Psoas muscle (tissue), 8 donors: ENCODE data around the gene SLC22A3. TPM values are rescaled to one million over a fixed set of nuclear protein-coding genes. Genes with fewer than 3 reads are reported as not detected.

ENCODE experiments used
- ATAC-seq, 4 donors: fragments of 200-7000 bp; cut with Tn5 transposase; one replicate each; pipeline ENCODE4 v1.9.1; 2020; ENCODE audit warnings: moderate library complexity in 3 of 4, mild to moderate bottlenecking in 2 of 4
- DNase-seq, 2 donors: peaks; one replicate each; pipeline ENCODE4 v3.0.0-alpha.2; 2020
- H3K27ac ChIP-seq: fragments of 200-600 bp; one replicate; pipeline ENCODE4 v1.8.0; 2022
- H3K27me3 ChIP-seq, 3 donors: fragments of 200-600 bp in 1 of 3; one replicate each; pipeline versions ENCODE4 v1.6.1 to v1.8.0; 2013 to 2022; ENCODE audit warnings: low read length in 2 of 3, mild to moderate bottlenecking in 2 of 3, moderate library complexity in 1 of 3; ENCODE audit not compliant: insufficient read depth in 3 of 3
- H3K36me3 ChIP-seq, 2 donors: fragments of 200-600 bp in 1 of 2; one replicate each; pipeline versions ENCODE4 v1.6.1 to v1.8.0; 2013 to 2022; ENCODE audit warnings: low read depth in 1 of 2, mild to moderate bottlenecking in 1 of 2, moderate library complexity in 1 of 2; ENCODE audit not compliant: insufficient read depth in 1 of 2
- H3K4me1 ChIP-seq: fragments of 200-600 bp; one replicate; pipeline ENCODE4 v1.8.0; 2022
- H3K4me3 ChIP-seq: fragments of 200-600 bp; one replicate; pipeline ENCODE4 v1.8.0; 2022; ENCODE audit warnings: mild to moderate bottlenecking
- H3K9me3 ChIP-seq: fragments of 200-600 bp; one replicate; pipeline ENCODE4 v1.8.0; 2022
- WGBS, 3 donors: extraction: QIAGEN DNeasy Blood & Tissue Kit; methylation state at CpG; one replicate each; pipeline versions ENCODE4 v1.1.6 to v1.1.7; 2013; 5-methylcytosine and 5-hydroxymethylcytosine counted together
- intact Hi-C, 2 donors: fragments of 100-400 bp; cut with DNase I; formaldehyde crosslinking; loops; one replicate each; pipeline versions ENCODE4 v1.11.0 to v1.14.2; 2022
- polyA plus RNA-seq, 3 donors: library from polyadenylated mRNA; stranded (reverse); fragments of 200-250 nt; gene quantifications; one replicate each; pipeline ENCODE4 v1.2.3, GENCODE V29; 2013
- total RNA-seq, 4 donors: library from RNA; stranded (reverse); fragmentation: NEBNext Ultra II Directional in 2 of 4; extraction: Animal tissue kit (Norgen Biotek cat#: 25700) in 2 of 4; gene quantifications; one replicate each; pipeline versions ENCODE4 v1.2.1 to v1.2.4, GENCODE V29; 2021 to 2023
- TF ChIP-seq, protein P1 (sequence below): fragments of 200-600 bp; IDR thresholded peaks from one replicate; pipeline ENCODE4 v1.8.0; 2022; ENCODE audit warnings: antibody characterized with exemption
- donor health status: healthy with polysubstance abuse.
- donor health status: DM: no; HTN: no; CAD: no; lungs with moderate emphysema.
- donor health status: Bipolar disorder and iron deficiency.
- donor health status: healthy.
- donor health status: DM: yes; HTN: yes; CAD: no.
- donor health status: DM: no; HTN: no; CAD: no.
- donor health status: DM: no; HTN: no; CAD: no.
- donor health status: DM: yes; HTN: yes; CAD: no.

SLC22A3 gene
- total and polyA plus RNA-seq, 7 donors, result 43.7 to 121 (median 49.5) TPM

DNA sequence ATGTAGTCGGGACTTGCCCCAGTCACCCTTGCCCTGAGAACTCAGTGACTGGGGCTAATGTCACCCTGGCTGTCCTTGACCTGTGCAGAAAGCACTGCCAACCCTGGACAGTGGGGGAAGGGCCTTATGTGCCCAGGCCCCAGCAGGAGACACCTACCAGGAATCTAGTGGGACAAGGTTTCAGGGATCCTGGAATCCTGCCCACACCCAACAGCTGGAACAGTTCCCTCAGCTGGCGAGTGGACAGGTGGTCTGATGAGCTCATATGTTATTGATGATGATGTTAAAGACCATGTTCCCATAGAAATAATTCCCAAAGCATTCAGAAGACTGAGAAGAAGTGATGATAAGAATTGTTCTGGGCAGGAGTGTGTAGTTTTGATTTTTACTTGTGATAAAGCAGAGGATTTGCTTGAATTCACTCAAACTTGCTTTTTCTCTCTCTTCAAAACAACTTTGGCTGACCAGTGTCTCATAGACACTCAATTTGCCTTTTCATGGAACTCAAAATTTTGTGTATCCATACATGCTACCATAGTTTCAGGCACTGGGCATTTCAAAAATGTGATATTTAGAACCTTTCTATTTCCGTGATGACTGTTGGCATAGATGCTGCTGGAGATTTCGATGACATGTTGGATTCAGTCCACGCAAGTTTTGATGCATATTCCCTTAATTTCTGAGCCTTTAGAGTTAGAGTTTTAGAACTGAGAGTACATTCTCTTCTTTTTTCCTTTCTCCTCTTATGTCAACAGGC lies 79.3 kb downstream of the SLC22A3 start:
- intact Hi-C loops, result no loop called here
- H3K36me3 ChIP-seq, result no peaks in the 10 kb centered on the region
- no peak overlapping the region for H3K27ac ChIP-seq
- DNase-seq, result peak in 1 of 2 donors; percentile 22
- WGBS, 3 donors, result 26 to 28% (median 27%) methylated on average over 5 of the region's 5 CpGs
- TF ChIP-seq, protein P1, sequence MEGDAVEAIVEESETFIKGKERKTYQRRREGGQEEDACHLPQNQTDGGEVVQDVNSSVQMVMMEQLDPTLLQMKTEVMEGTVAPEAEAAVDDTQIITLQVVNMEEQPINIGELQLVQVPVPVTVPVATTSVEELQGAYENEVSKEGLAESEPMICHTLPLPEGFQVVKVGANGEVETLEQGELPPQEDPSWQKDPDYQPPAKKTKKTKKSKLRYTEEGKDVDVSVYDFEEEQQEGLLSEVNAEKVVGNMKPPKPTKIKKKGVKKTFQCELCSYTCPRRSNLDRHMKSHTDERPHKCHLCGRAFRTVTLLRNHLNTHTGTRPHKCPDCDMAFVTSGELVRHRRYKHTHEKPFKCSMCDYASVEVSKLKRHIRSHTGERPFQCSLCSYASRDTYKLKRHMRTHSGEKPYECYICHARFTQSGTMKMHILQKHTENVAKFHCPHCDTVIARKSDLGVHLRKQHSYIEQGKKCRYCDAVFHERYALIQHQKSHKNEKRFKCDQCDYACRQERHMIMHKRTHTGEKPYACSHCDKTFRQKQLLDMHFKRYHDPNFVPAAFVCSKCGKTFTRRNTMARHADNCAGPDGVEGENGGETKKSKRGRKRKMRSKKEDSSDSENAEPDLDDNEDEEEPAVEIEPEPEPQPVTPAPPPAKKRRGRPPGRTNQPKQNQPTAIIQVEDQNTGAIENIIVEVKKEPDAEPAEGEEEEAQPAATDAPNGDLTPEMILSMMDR, result no peak
- peak in 2 of 4 donors; percentile 28 to 32 for ATAC-seq
- no peaks in the 10 kb centered on the region for H3K9me3 ChIP-seq
- H3K4me3 ChIP-seq, result no peak overlapping the region
- H3K27me3 ChIP-seq, result no peaks in the 10 kb centered on the region
- peaks cover 18% of the 10 kb centered on the region for H3K4me1 ChIP-seq

DNA sequence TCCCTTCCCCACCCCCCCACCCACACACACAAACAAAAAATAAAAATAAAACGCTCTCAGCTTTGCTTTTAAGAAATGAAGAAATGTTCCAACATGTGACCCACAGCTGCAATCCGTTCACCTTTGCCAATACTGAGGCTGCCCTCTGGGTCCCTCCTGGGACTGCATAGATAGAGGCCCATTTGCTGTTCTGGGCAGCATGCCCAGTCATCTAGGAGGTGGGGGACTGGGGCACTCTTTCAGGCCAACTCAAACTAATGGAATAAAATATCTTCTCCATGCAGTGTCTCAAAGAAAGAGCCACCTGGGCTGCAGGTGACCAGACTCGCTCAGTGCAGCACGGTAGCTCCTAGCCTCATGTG lies 79.9 kb downstream of the SLC22A3 start:
- peak; percentile 34 to 72 for DNase-seq

DNA sequence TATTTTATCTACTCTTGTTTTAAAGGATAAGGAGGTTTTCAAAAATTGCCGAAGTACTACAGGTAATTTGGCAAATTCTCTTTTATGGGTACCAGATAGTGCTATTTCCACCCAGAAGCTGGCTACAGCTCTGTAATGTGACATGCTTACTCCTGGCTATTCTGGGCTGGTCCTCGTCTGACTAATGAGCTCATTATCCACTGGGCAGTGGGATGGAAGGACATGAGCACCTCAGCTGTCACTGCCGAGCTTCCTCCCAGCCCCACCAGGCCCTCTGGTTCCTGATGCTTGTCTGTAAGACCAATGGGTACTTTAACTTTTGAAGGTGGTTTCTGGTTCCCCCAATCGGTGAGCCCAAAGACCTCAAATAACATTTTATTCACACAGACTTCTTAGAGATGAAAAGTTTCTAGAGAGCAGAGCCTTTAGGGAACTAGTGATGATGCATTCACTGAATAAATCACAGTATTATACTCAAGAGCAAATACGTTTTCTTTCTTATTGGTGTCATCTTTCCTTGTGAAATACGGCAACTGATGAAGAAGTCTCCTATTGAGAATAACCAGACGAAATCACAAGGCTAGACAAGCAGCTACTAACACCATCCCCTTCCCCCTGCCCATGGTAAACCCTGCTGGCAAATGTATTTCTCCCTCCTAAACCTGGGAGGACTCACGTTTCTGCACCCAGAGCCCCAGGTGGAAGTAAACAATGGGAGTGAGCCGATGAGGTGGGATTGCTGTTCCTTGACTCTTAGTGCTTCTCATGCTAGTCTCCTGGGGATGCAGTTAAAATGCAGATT lies 80.8 kb downstream of the SLC22A3 start:
- ATAC-seq (peak; percentile 51 to 73 (median 62)), DNase-seq (no peak)
- TF ChIP-seq, protein P1, result no peak
- no peaks in the 10 kb centered on the region for H3K9me3 ChIP-seq
- no peak overlapping the region for H3K4me3 ChIP-seq
- no peaks in the 10 kb centered on the region for H3K36me3 ChIP-seq
- H3K27me3 ChIP-seq, result no peaks in the 10 kb centered on the region
- intact Hi-C loops, result no loop called here
- H3K4me1 ChIP-seq, result peaks cover 18% of the 10 kb centered on the region
- H3K27ac ChIP-seq, result no peak overlapping the region
- 43 to 47% (median 44%) methylated on average over 9 of the region's 9 CpGs for WGBS, 3 donors

More for the DNA sequence above, 79.9 kb downstream of the SLC22A3 start:
- Histone ChIP-seq H3K9me3 (no peaks in the 10 kb centered on the region), H3K27me3 (no peaks in the 10 kb centered on the region), H3K4me1 (peaks cover 18% of the 10 kb centered on the region), H3K36me3 (no peaks in the 10 kb centered on the region), H3K27ac (no peak overlapping the region), H3K4me3 (no peak overlapping the region)
- 26 to 28% (median 27%) methylated on average over 4 of the region's 4 CpGs for WGBS, 3 donors
- intact Hi-C loops, result no loop called here
- TF ChIP-seq, protein P1, result no peak
- ATAC-seq, result peak in 2 of 4 donors; percentile 44 to 48

DNA sequence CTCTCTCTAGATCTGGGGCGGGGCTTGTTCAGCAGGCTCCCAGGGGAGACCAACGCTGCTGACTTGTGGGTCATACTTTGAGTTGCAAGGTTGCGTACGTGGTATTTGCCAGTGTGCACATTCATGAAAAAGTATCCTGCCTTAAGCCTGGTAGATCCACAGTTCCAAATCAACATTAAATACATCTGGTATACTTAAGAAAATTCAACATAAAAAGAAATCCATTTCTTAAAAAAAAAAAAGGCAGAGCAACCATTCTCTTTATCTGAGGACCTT lies 81.4 kb downstream of the SLC22A3 start:
- Histone ChIP-seq H3K27me3 (no peaks in the 10 kb centered on the region), H3K4me1 (peaks cover 18% of the 10 kb centered on the region), H3K4me3 (no peak overlapping the region), H3K27ac (no peak overlapping the region), H3K36me3 (no peaks in the 10 kb centered on the region), H3K9me3 (no peaks in the 10 kb centered on the region)
- WGBS, 3 donors, result 45 to 61% (median 46%) methylated on average over 4 of the region's 4 CpGs
- DNase-seq (no peak), ATAC-seq (no peak)
- TF ChIP-seq, protein P1, result no peak
- intact Hi-C loops, result no loop called here
